Measurements from ENCODE around the gene CDYL. TPM values are rescaled to one million over a fixed set of nuclear protein-coding genes. Genes with fewer than 3 reads are reported as not detected.
"Not testable (repeated sequence)": the region's sequence is repeated elsewhere in the genome, so short reads cannot be mapped to it uniquely, and the experiment has no call there.

The CDYL gene
- total RNA-seq, 4 donors from 2014 or later: 41.9 to 52.3 (median 45.7) TPM

GRCh38 chr6:4820704-4821276, 44.6 kb downstream of the CDYL start:
- intact Hi-C loops (cut with DNase I): no loop called here
- H3K27me3 ChIP-seq: no peaks in the 10 kb centered on the region
- H3K4me3 ChIP-seq: no peak overlapping the region
- 89% methylated on average over 5 of the region's 5 CpGs for WGBS
- no peaks in the 10 kb centered on the region for H3K9me3 ChIP-seq
- H3K27ac ChIP-seq (replicated peaks in 1 of 4): no peak overlapping the region
- DNase-seq (ENCODE audit: extremely low spot score): no peak
- H3K36me3 ChIP-seq: no peaks in the 10 kb centered on the region
- no peak for TF ChIP-seq EP300 (IDR thresholded peaks at IDR 0.05)
- no peak for TF ChIP-seq POLR2AphosphoS5 (IDR thresholded peaks at IDR 0.05)
- no peak for TF ChIP-seq POLR2A (IDR thresholded peaks at IDR 0.05; ENCODE audit: low read depth)
- TF ChIP-seq CTCF (IDR thresholded peaks at IDR 0.05): no peak
- H3K4me1 ChIP-seq: peaks cover 0 to 14% (median 7%) of the 10 kb centered on the region in 4 donors

GRCh38 chr6:4822476-4822875, 46.3 kb downstream of the CDYL start:
- TF ChIP-seq CTCF (IDR thresholded peaks at IDR 0.05) (no peak), POLR2A (IDR thresholded peaks at IDR 0.05; ENCODE audit: low read depth) (no peak), POLR2AphosphoS5 (IDR thresholded peaks at IDR 0.05) (no peak), EP300 (IDR thresholded peaks at IDR 0.05) (no peak)
- 83% methylated on average over 1 of the region's 1 CpG for whole genome bisulfite sequencing
- Histone ChIP-seq H3K36me3 (no peaks in the 10 kb centered on the region), H3K9me3 (peaks cover 0 to 13% (median 0%) of the 10 kb centered on the region in 4 donors), H3K4me3 (no peak overlapping the region), H3K4me1 (peaks cover 0 to 14% (median 4%) of the 10 kb centered on the region in 4 donors), H3K27me3 (no peaks in the 10 kb centered on the region), H3K27ac (replicated peaks in 1 of 4) (no peak overlapping the region)
- intact Hi-C loops (cut with DNase I): no loop called here
- no peak for DNase-seq (ENCODE audit: extremely low spot score)

- intact Hi-C loops (cut with DNase I): no loop called here
Observed at GRCh38 chr6:4828187-4828698, 52.0 kb downstream of the CDYL start.

GRCh38 chr6:4829089-4829488, 52.9 kb downstream of the CDYL start:
- DNase-seq (ENCODE audit: extremely low spot score): no peak
- Histone ChIP-seq H3K9me3 (peaks cover 0 to 37% (median 15%) of the 10 kb centered on the region in 4 donors), H3K27me3 (no peaks in the 10 kb centered on the region), H3K27ac (replicated peaks in 1 of 4) (no peak overlapping the region), H3K4me1 (no peaks in the 10 kb centered on the region), H3K4me3 (no peak overlapping the region), H3K36me3 (no peaks in the 10 kb centered on the region)
- TF ChIP-seq CTCF (IDR thresholded peaks at IDR 0.05): no peak
- intact Hi-C loops (cut with DNase I): no loop called here

More at GRCh38 chr6:4828187-4828698, 52.0 kb downstream of the CDYL start:
- H3K36me3 ChIP-seq: no peaks in the 10 kb centered on the region
- no peak for DNase-seq (ENCODE audit: extremely low spot score)
- TF ChIP-seq EP300 (IDR thresholded peaks at IDR 0.05) (no peak), CTCF (IDR thresholded peaks at IDR 0.05) (no peak), POLR2A (IDR thresholded peaks at IDR 0.05; ENCODE audit: low read depth) (no peak), POLR2AphosphoS5 (IDR thresholded peaks at IDR 0.05) (no peak)
- no peaks in the 10 kb centered on the region for H3K27me3 ChIP-seq
- H3K9me3 ChIP-seq: peaks cover 0 to 37% (median 15%) of the 10 kb centered on the region in 4 donors
- no peak overlapping the region for H3K27ac ChIP-seq (replicated peaks in 1 of 4)
- no peaks in the 10 kb centered on the region for H3K4me1 ChIP-seq
- H3K4me3 ChIP-seq: no peak overlapping the region
- 98% methylated on average over 3 of the region's 3 CpGs for WGBS

GRCh38 chr6:4835540-4835939, 59.3 kb downstream of the CDYL start:
- H3K4me1 ChIP-seq; H3K27me3 ChIP-seq; H3K36me3 ChIP-seq; H3K4me3 ChIP-seq; H3K27ac ChIP-seq (replicated peaks in 1 of 4); intact Hi-C loops (cut with DNase I); DNase-seq (ENCODE audit: extremely low spot score): not testable (repeated sequence)
- WGBS: 98% methylated on average over 11 of the region's 13 CpGs
- H3K9me3 ChIP-seq: peaks cover 0 to 17% (median 5%) of the 10 kb centered on the region in 4 donors
